Psoas muscle (tissue), 8 donors: ENCODE data around the gene CCNI2. TPM values are rescaled to one million over a fixed set of nuclear protein-coding genes. Genes with fewer than 3 reads are reported as not detected.

ENCODE experiments used
- ATAC-seq, 4 donors: fragments of 200-7000 bp; cut with Tn5 transposase; one replicate each; pipeline ENCODE4 v1.9.1; 2020; ENCODE audit warnings: moderate library complexity in 3 of 4, mild to moderate bottlenecking in 2 of 4
- DNase-seq, 2 donors: peaks; one replicate each; pipeline ENCODE4 v3.0.0-alpha.2; 2020
- H3K27ac ChIP-seq: fragments of 200-600 bp; one replicate; pipeline ENCODE4 v1.8.0; 2022
- H3K27me3 ChIP-seq, 3 donors: fragments of 200-600 bp in 1 of 3; one replicate each; pipeline versions ENCODE4 v1.6.1 to v1.8.0; 2013 to 2022; ENCODE audit warnings: low read length in 2 of 3, mild to moderate bottlenecking in 2 of 3, moderate library complexity in 1 of 3; ENCODE audit not compliant: insufficient read depth in 3 of 3
- H3K36me3 ChIP-seq, 2 donors: fragments of 200-600 bp in 1 of 2; one replicate each; pipeline versions ENCODE4 v1.6.1 to v1.8.0; 2013 to 2022; ENCODE audit warnings: low read depth in 1 of 2, mild to moderate bottlenecking in 1 of 2, moderate library complexity in 1 of 2; ENCODE audit not compliant: insufficient read depth in 1 of 2
- H3K4me1 ChIP-seq: fragments of 200-600 bp; one replicate; pipeline ENCODE4 v1.8.0; 2022
- H3K4me3 ChIP-seq: fragments of 200-600 bp; one replicate; pipeline ENCODE4 v1.8.0; 2022; ENCODE audit warnings: mild to moderate bottlenecking
- H3K9me3 ChIP-seq: fragments of 200-600 bp; one replicate; pipeline ENCODE4 v1.8.0; 2022
- WGBS, 3 donors: extraction: QIAGEN DNeasy Blood & Tissue Kit; methylation state at CpG; one replicate each; pipeline versions ENCODE4 v1.1.6 to v1.1.7; 2013; 5-methylcytosine and 5-hydroxymethylcytosine counted together
- intact Hi-C, 2 donors: fragments of 100-400 bp; cut with DNase I; formaldehyde crosslinking; loops; one replicate each; pipeline versions ENCODE4 v1.11.0 to v1.14.2; 2022
- polyA plus RNA-seq, 3 donors: library from polyadenylated mRNA; stranded (reverse); fragments of 200-250 nt; gene quantifications; one replicate each; pipeline ENCODE4 v1.2.3, GENCODE V29; 2013
- total RNA-seq, 4 donors: library from RNA; stranded (reverse); fragmentation: NEBNext Ultra II Directional in 2 of 4; extraction: Animal tissue kit (Norgen Biotek cat#: 25700) in 2 of 4; gene quantifications; one replicate each; pipeline versions ENCODE4 v1.2.1 to v1.2.4, GENCODE V29; 2021 to 2023
- TF ChIP-seq, protein P1 (sequence below): fragments of 200-600 bp; IDR thresholded peaks from one replicate; pipeline ENCODE4 v1.8.0; 2022; ENCODE audit warnings: antibody characterized with exemption
- donor health status: healthy with polysubstance abuse.
- donor health status: DM: no; HTN: no; CAD: no; lungs with moderate emphysema.
- donor health status: Bipolar disorder and iron deficiency.
- donor health status: healthy.
- donor health status: DM: yes; HTN: yes; CAD: no.
- donor health status: DM: no; HTN: no; CAD: no.
- donor health status: DM: no; HTN: no; CAD: no.
- donor health status: DM: yes; HTN: yes; CAD: no.

Gene CCNI2
- total and polyA plus RNA-seq, 7 donors = not detected

DNA sequence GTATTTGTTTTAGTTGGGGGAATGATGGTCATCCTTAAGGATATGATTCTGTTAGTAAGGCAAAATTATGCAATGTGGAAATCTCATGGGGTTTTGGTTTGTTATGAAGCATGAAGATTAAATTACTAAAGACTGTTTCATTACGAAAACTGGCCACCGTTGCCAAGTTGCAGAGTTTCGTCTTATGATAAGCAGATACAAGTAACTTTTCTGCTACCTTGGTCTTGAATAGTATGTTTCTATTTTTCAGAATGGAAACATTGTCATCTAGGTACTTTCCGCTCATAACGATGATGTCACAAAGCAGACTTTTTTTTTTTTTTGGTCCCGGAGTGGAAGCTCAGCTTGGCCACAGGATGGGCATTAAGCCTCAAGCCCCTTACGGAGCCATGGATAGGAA is 4.2 kb downstream of the CCNI2 start:
- no peaks in the 10 kb centered on the region for H3K36me3 ChIP-seq
- H3K27me3 ChIP-seq = peaks cover 0 to 24% (median 13%) of the 10 kb centered on the region in 3 donors
- H3K4me3 ChIP-seq = no peak overlapping the region
- H3K9me3 ChIP-seq = no peaks in the 10 kb centered on the region
- ATAC-seq = peak in 1 of 4 donors; percentile 52
- peaks cover 9% of the 10 kb centered on the region for H3K4me1 ChIP-seq
- TF ChIP-seq, protein P1, sequence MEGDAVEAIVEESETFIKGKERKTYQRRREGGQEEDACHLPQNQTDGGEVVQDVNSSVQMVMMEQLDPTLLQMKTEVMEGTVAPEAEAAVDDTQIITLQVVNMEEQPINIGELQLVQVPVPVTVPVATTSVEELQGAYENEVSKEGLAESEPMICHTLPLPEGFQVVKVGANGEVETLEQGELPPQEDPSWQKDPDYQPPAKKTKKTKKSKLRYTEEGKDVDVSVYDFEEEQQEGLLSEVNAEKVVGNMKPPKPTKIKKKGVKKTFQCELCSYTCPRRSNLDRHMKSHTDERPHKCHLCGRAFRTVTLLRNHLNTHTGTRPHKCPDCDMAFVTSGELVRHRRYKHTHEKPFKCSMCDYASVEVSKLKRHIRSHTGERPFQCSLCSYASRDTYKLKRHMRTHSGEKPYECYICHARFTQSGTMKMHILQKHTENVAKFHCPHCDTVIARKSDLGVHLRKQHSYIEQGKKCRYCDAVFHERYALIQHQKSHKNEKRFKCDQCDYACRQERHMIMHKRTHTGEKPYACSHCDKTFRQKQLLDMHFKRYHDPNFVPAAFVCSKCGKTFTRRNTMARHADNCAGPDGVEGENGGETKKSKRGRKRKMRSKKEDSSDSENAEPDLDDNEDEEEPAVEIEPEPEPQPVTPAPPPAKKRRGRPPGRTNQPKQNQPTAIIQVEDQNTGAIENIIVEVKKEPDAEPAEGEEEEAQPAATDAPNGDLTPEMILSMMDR = no peak
- WGBS, 3 donors = 47 to 68% (median 54%) methylated on average over 7 of the region's 7 CpGs
- peak; percentile 52 to 68 for DNase-seq
- intact Hi-C loops = loop anchor here in 1 of 2 donors (5.0 kb wide), 1 partner anchor 66 kb away; no protein-coding TSS in a partner anchor
- no peak overlapping the region for H3K27ac ChIP-seq

DNA sequence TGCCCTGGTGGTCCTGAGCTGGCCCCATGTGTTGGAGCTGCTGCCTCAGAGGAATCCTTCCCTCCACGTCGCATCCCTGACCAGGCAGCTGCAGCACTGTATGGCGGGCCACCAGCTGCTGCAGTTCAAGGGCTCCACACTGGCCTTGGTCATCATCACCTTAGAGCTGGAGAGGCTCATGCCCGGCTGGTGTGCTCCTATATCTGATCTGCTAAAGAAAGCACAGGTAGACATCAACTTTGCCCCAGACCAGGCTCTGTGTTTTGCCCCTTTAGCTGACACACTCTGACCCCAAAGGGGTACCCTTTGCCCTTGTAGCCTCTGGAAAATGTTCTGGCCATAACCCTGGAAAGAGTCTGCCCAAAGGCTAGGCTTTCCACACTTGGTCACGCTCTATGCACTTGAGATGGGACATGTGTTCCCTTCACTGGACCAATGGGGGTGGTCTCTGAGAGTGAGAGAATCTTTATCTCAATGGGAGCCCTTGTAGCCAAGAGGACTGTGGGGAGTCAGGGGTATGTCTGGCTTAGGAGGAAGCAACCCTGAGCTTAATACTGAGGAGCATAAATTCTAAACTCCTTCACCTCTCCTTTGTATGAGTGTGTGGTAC is 4.8 kb downstream of the CCNI2 start:
- H3K4me1 ChIP-seq = peaks cover 4% of the 10 kb centered on the region
- intact Hi-C loops = loop anchor here in 1 of 2 donors (5.0 kb wide), 1 partner anchor 65 kb away; no protein-coding TSS in a partner anchor
- TF ChIP-seq, protein P1 = no peak

DNA sequence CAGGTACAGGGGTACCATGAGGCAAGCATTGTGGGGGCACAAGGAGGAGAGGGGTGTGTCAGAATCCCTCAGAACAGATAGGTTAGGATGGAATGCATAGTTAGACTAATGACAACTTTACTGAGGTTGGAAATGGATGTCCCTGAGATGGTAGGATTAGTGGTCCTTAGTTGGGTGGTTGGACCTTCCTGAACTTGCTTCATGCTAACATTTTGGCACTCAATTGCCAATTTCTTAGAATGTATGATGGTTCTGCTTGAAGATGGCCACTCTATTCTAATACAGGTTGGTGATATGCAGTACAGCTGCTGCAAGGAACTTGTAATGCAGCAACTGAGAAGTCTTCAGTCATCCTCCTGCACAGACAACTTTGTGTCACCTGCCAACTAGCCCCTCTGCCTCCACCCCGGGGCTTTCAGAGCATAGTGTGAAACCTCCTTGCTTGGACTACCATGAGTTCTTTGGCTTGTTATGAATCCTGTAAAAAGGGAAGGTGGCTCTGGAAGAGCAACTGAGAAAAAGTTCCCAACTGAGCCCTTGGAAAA is 5.4 kb downstream of the CCNI2 start:
- intact Hi-C loops = loop anchor here in 1 of 2 donors (5.0 kb wide), 1 partner anchor 65 kb away; no protein-coding TSS in a partner anchor
- TF ChIP-seq, protein P1 = no peak
- no peak for ATAC-seq
- H3K36me3 ChIP-seq = peaks cover 0 to 3% of the 10 kb centered on the region in 2 donors
- H3K27me3 ChIP-seq = peaks cover 0 to 12% (median 6%) of the 10 kb centered on the region in 3 donors
- no peak for DNase-seq
- H3K9me3 ChIP-seq = no peaks in the 10 kb centered on the region
- no peak overlapping the region for H3K27ac ChIP-seq
- no peak overlapping the region for H3K4me3 ChIP-seq
- 81 to 88% (median 82%) methylated on average over 1 of the region's 1 CpG for WGBS, 3 donors
- peaks cover under 1% of the 10 kb centered on the region for H3K4me1 ChIP-seq

More for the DNA sequence above, 4.8 kb downstream of the CCNI2 start:
- peaks cover 0 to 18% (median 11%) of the 10 kb centered on the region in 3 donors for H3K27me3 ChIP-seq
- no peak for ATAC-seq
- no peak for DNase-seq
- H3K27ac ChIP-seq = no peak overlapping the region
- H3K4me3 ChIP-seq = no peak overlapping the region
- H3K36me3 ChIP-seq = no peaks in the 10 kb centered on the region
- 84 to 89% (median 84%) methylated on average over 5 of the region's 5 CpGs for WGBS, 3 donors
- H3K9me3 ChIP-seq = no peaks in the 10 kb centered on the region

DNA sequence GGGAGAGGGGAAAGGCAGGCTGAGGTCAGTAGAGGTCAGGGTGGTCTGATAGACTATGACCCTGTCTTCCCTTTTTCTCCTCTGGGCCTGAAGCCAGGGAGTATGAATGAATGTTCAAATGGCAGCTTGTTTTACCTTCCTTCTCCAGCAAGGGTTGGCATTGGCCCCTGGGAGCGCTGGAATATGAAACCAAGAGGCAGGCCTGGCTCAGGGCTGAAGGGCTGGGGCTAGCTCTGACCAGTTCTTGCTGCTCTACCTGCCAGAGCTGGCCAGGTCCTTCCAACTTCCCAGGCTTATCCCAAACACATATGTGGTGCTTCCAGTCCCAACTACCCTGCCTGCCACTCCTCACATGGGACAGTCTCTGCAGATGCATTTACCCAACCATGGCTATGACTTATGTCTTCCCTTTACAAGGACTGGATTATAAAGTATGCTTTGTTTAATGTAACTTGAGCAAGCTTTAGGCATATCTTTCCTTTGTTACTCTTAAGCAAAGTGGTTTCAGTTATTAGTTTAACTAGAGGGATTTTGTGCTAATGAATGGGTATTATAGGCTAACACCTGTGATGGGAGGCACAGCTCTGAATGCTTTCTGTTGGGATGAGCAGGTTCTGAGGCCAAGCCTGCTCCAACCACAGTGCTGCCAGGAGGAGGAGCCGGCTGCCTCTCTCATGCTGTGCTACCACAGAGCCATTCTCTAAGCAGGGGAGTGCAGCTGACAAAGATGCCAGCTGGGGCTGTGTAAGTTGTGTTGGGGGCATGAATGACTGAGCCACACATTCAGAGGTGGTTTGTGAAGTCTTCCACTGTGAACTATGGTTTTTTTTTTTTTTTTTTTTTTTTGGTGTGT is 6.1 kb downstream of the CCNI2 start:
- DNase-seq (no peak), ATAC-seq (peak; percentile 42 to 59 (median 52))
- TF ChIP-seq, protein P1 = no peak
- H3K36me3 ChIP-seq = peaks cover 0 to 10% of the 10 kb centered on the region in 2 donors
- no peak overlapping the region for H3K27ac ChIP-seq
- WGBS, 3 donors = 38 to 53% (median 40%) methylated on average over 2 of the region's 2 CpGs
- H3K4me3 ChIP-seq = no peak overlapping the region
- H3K4me1 ChIP-seq = no peaks in the 10 kb centered on the region
- H3K9me3 ChIP-seq = no peaks in the 10 kb centered on the region
- intact Hi-C loops = loop anchor here in 1 of 2 donors (5.0 kb wide), 1 partner anchor 64 kb away; no protein-coding TSS in a partner anchor
- peaks cover 0 to 5% (median under 1%) of the 10 kb centered on the region in 3 donors for H3K27me3 ChIP-seq
